IPS DF 19.7 (cell line): ENCODE data around the gene DAB2IP.

Source experiments
- DNase-seq: peaks from one replicate; pipeline ENCODE4 v3.0.0-alpha.2; 2013; ENCODE audit warnings: low read depth, low spot score

DAB2IP gene

GRCh38 chr9:121684381-121685145 is 33.1 kb downstream of the DAB2IP start:
- no peak for DNase-seq

GRCh38 chr9:121685146-121685794 is 33.8 kb downstream of the DAB2IP start:
- no peak for DNase-seq

DNA sequence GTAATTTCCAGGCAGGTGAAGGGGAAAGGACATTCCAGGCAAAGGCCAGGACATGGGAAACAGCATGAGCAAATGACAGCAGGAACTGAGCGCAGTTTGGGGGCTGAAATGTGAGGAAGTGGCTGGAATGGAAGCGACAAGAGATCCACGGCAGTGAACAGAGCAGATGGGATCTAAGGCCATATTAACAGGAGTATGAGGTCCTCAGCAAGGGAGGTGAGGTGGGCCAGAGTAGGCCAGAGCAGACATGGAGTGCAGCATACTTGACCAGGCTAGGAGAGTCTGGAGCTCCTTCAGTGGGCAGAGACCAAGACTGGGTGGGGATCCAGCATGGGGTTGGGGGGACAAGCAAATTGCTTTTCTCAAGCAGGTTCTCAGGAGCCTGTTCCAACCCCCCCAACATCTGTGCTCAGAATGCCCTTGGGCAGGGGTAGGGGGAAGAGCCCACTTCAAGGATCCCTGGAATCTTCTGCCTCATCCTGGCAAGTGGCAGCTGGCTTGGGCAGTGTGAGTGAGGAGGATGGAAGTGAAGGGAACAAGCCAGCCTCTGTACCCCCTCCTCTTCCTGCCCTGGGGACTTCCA is 34.5 kb downstream of the DAB2IP start:
- no peak for DNase-seq

DNA sequence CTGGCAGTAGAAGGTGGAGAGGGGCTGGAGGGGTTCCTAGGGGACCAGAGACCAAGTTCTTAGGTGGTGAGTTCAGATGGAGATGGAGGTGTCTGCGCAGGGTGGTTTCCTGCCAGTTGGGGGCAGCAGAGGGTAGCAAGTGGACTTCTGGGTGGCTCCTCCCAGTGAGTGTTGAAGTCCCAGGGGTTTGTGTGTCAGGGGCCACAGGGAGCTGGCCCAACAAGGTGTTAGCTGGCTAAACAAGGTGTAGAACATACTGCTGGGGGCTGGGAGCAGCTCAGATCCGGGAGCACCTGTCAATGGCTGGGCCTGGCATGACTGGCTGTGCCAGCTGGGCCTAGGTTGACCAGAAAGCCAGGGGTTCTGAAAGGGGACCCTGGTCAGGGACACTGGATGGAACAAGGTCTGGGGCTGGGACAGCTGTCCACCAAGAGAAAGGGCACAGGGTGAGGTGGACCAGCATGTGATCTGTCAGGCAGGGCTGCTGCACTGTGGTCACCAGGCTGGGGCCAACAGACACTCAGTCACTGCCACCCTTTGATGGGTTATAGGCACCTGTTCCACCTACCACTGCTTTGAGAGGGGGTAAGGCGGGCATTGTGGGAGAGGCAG is 35.6 kb downstream of the DAB2IP start:
- DNase-seq = no peak

- DNase-seq = no peak
Observed at GRCh38 chr9:121688146-121688680, 36.8 kb downstream of the DAB2IP start.

- DNase-seq = no peak
Observed at GRCh38 chr9:121688681-121689080, 37.2 kb downstream of the DAB2IP start.

DNA sequence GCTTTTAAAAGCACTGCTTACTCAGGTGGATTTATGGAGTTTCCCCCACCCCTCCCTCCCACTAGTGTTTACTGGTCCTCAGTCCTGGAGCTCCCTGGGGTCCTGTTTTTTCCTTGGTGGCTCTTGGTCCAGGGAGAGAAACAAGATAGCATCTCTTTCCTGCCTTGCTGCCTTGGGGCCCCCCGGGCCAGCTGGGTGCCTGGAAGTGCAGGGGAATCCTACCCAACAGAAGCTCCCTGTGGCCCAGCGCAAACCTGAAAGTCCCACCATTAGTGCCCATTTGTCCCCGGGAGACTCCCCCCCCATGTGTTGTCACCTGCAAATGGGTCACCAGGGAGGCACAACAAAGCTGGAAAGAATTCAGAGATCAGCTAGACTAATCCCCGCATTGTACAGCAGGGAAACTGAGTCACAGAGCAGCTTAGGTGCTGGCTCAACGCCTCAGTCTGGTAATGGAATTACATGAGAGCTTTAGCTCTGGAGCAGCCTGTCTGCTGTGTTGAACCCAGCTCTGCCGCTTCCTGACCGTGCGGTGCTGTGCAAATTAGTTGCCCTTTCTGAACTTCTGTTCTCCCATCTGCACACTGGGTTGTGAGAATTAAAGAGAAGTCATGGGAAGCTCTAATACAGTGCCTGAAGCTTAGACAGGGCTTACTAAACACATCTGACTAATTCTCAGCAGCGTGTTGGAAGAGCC is 38.2 kb downstream of the DAB2IP start:
- no peak for DNase-seq

DNA sequence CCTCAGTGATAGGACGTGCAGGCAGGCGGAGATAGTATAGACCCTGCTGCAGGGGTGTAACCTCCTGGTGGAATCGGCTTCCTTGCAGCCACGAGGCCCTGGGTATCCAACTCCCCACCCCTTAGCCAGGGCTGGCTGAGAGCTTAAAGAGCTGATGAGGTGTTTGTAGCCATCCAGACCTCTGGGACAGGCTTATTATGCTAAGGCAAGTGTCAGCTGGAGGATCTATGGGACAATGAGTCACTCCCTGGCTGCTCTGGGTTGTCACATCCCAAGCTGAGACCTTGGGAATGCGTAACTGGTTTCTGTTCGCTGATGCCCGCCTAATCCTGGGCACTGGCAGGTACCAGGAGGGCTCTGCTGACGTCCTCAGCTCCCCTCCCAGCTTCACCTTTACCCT is 38.9 kb downstream of the DAB2IP start:
- no peak for DNase-seq

GRCh38 chr9:121690766-121691165 is 39.3 kb downstream of the DAB2IP start:
- no peak for DNase-seq

DNA sequence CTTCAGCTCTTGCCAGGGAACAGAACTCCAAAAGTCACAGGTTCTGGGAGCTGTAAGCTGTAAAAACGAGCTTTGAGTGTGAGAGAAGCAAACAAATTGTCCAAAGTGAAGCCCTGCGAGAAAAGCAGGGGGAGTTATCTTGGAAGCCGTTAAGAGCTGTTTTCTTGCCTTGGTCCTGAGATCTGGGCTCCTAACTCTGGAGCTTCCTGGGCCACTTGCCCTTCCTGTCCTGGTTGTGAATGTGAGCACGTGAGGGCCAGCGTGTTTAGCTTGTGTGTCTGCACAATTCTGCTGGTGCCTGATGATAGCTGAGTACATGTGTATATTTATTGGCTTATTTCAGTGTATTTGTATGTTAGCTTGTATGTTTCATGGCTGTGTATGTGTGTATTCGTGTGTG is 40.5 kb downstream of the DAB2IP start:
- no peak for DNase-seq

GRCh38 chr9:121692606-121693387 is 41.4 kb downstream of the DAB2IP start:
- no peak for DNase-seq

DNA sequence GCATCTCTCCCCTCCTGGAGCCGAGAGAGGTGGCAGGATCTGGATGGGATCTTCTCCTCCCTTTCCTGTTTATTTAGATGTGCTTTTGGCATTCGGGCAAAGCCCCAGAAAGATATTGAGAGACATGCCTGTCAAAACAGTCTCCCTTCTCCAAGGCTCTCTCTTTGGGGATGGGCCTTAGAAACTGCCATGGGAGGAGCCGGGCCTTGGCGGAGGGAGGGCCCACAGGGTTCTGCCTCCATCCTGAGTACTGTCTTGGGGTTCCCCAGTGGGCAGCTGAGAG is 41.9 kb downstream of the DAB2IP start:
- DNase-seq = no peak

DNA sequence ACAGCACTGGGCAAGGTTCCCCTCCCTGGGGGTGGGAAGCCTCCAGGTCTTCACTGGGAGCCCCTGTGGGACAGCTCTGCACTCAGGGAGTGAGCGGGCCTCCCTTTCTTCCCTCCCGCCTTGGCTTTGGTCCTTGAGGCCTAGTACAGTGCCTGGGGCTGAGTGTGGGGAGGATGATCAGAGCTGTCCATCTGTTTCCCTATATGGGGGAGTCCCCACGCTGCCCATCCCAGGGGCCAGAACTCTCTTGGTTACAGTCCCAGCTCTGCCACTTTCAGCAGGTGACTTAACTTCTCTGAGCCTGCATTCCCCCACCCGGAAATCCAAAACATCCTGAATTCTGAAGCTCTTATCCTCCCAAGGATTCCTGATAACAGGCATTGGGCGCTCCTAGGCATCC is 42.6 kb downstream of the DAB2IP start:
- no peak for DNase-seq

GRCh38 chr9:121694600-121694999 is 43.2 kb downstream of the DAB2IP start:
- no peak for DNase-seq

- no peak for DNase-seq
Observed at GRCh38 chr9:121696930-121697329, 45.5 kb downstream of the DAB2IP start.

- DNase-seq = no peak
Observed at GRCh38 chr9:121698627-121699570, 47.5 kb downstream of the DAB2IP start.

DNA sequence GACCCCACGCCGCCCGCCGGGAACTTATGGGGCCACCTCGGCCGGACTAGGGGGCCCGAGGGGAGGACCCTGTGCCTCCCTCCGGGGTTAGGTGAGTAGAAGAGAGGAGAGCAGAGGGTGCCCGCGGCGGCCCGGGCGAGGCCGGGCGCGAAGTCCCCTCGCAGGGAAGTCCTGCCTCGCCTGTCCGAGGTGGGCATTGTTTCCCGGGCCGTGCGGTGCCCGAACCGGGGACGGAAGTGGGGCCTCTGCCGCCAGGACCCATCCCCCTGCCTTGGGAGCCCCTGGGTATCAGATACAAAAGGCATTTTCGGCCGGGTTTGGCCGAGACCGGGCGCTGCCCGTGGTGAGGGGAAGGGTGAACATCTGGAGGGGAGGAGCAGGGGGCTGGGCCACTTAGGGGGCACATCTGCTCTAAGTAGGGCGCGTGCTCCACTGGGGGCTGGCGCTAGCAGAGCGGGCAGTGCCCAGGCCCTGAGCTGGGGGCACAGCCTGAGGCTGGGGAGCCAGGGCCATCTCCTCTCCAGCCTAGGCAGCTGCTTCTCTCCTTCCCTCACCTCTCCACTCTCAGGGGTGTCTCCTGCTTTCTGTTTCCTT is 48.2 kb downstream of the DAB2IP start:
- DNase-seq = no peak

- no peak for DNase-seq
Observed at GRCh38 chr9:121700165-121700831, 48.9 kb downstream of the DAB2IP start.

- DNase-seq = no peak
Observed at GRCh38 chr9:121700832-121701419, 49.5 kb downstream of the DAB2IP start.
